HFF-Myc (cell line): ENCODE results near the gene KRTAP4-9.
"Not testable (repeated sequence)": the region's sequence is repeated elsewhere in the genome, so short reads cannot be mapped to it uniquely, and the experiment has no call there.

Experiments used
- DNase-seq: peaks from one replicate; pipeline ENCODE4 v3.0.0-alpha.2; 2011; ENCODE audit warnings: low read depth; ENCODE audit errors: extremely low read depth
- H3K4me3 ChIP-seq: replicated peaks from 2 replicates; pipeline ENCODE4 v1.5.1; 2011; ENCODE audit warnings: low read depth, mild to moderate bottlenecking, control low read depth, low read length
- TF ChIP-seq, protein P1 (sequence below): IDR thresholded peaks from 2 replicates; pipeline ENCODE4 v1.5.1; 2012; ENCODE audit warnings: mild to moderate bottlenecking, low read depth, low read length, control low read depth; ENCODE audit errors: missing control alignments

The KRTAP4-9 gene

GRCh38 chr17:41076788-41077187 lies 28.4 kb upstream of the KRTAP4-9 start:
- TF ChIP-seq, protein P1, sequence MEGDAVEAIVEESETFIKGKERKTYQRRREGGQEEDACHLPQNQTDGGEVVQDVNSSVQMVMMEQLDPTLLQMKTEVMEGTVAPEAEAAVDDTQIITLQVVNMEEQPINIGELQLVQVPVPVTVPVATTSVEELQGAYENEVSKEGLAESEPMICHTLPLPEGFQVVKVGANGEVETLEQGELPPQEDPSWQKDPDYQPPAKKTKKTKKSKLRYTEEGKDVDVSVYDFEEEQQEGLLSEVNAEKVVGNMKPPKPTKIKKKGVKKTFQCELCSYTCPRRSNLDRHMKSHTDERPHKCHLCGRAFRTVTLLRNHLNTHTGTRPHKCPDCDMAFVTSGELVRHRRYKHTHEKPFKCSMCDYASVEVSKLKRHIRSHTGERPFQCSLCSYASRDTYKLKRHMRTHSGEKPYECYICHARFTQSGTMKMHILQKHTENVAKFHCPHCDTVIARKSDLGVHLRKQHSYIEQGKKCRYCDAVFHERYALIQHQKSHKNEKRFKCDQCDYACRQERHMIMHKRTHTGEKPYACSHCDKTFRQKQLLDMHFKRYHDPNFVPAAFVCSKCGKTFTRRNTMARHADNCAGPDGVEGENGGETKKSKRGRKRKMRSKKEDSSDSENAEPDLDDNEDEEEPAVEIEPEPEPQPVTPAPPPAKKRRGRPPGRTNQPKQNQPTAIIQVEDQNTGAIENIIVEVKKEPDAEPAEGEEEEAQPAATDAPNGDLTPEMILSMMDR = no peak
- no peak for DNase-seq
- H3K4me3 ChIP-seq = no peak overlapping the region

DNA sequence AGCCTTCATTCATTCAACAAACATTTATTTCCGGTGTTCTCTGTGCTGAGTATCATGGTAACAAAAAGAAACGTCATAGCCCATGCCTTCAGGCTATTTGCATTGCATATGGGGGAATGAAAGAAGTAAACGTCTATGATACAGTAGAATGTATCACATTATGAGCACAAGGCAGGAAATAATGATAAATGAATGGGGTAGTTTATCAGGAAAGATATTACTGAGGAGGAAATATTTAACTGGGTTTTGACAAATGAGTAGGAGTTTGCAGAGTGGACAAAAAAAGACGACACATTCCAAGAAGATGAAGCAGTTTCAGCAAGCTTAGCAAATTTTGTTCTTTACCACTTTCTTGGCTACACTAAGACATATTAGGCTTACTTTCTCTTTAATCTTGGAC lies 22.6 kb upstream of the KRTAP4-9 start:
- no peak overlapping the region for H3K4me3 ChIP-seq
- no peak for DNase-seq
- TF ChIP-seq, protein P1 = no peak

DNA sequence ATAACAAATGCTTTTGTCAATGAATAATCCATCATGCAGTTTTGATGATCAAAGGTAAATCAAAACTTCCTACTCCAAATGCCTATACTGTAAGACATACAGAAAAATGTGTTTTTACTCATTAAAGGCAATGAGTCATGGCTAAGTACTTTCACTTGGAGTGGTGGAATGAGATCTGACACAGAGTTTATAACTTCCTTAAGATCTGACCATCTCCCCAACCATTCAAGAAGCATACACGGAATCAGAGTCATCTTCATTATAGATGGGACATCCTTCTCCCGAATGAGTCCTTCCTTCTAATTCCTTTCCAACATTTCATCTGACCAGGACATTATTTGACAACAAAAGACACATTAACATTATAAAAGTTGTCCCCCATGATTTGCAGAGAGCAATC lies 21.8 kb upstream of the KRTAP4-9 start:
- not testable (repeated sequence) for DNase-seq, H3K4me3 ChIP-seq

GRCh38 chr17:41084100-41084856 lies 20.9 kb upstream of the KRTAP4-9 start, which contains the start of gene KRTAP4-7:
Gene KRTAP4-7, plus strand, starts transcription at chr17:41084150. Its CDS starts 57 bp downstream, at chr17:41084207.
- not testable (repeated sequence) for H3K4me3 ChIP-seq, DNase-seq

DNA sequence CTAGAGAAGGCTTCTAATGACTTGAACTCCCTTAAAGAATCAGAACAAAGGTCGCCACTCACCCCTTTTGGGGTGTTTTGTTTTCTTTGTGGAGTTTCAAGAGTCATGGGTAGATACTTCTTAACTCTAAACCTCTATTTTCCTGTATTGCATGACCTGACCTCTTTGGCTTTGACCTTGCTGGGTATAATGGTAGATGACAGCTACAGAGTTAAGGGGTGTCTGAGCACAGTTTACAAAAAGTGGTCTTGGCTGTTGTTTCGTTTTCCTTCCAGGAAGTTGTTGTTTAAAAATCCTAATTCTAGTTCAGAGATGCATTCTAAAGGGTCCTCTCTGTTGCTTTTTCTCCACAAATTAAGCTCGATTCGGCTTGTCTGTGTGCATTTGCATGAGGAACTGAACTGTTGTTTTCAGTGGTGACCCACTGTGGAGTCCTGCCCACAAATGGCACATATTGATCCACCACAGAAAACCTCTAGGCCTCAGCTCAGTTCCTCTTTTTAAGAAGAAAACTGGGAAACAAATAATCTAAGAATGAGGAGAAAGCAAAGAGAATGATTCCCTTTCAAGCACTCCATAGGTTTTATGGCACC lies 16.3 kb upstream of the KRTAP4-9 start:
- H3K4me3 ChIP-seq, DNase-seq: not testable (repeated sequence)

GRCh38 chr17:41096055-41096454 lies 9.1 kb upstream of the KRTAP4-9 start:
- DNase-seq = no peak
- TF ChIP-seq, protein P1 = no peak
- no peak overlapping the region for H3K4me3 ChIP-seq

DNA sequence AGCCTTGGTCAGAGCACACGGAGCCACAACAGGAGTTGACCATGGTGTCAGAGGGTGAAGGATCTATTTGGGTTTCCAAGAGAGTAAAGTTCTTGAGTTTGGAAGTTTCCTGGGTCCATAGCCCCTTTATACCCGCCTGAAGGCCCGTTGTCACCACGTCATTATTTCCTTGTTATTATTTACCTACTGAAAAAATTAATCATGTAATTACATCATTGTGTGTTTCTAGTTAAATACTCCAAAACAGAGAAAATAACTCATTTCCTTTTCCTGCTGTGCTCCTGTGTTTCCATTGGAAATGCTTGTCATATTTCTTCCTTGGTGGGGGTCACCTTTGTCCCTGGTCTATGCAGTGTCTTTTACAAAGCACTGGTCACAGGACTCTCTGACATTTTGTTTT lies 7.1 kb upstream of the KRTAP4-9 start, which contains the start of gene KRTAP4-8:
Gene KRTAP4-8, minus strand, starts transcription at position 101 of the 400 bp plus-strand sequence. Its CDS starts 58 bp downstream, at position 43.
- DNase-seq = no peak
- no peak within 1 kb of the TSS for H3K4me3 ChIP-seq
- TF ChIP-seq, protein P1 = no peak

DNA sequence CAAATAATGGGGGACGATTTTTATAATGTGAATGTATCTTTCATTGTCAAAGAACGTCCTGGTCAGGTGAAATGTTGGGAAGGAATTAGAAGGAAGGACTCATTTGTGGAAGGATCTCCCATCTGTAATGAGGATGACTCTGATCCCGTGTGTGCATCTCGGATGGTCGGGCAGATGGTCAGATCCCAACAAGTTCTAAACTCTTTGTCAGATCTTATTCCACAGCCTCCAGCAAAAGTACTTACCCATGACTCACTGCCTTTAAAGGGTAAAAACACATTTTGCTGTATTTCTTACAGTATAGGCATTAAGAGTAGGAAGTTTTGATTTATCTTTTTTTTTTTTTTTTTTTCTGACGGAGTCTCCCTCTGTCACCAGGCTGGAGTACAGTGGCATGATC lies 6.7 kb upstream of the KRTAP4-9 start:
- TF ChIP-seq, protein P1 = no peak
- H3K4me3 ChIP-seq = no peak overlapping the region
- peak; percentile 80 for DNase-seq

DNA sequence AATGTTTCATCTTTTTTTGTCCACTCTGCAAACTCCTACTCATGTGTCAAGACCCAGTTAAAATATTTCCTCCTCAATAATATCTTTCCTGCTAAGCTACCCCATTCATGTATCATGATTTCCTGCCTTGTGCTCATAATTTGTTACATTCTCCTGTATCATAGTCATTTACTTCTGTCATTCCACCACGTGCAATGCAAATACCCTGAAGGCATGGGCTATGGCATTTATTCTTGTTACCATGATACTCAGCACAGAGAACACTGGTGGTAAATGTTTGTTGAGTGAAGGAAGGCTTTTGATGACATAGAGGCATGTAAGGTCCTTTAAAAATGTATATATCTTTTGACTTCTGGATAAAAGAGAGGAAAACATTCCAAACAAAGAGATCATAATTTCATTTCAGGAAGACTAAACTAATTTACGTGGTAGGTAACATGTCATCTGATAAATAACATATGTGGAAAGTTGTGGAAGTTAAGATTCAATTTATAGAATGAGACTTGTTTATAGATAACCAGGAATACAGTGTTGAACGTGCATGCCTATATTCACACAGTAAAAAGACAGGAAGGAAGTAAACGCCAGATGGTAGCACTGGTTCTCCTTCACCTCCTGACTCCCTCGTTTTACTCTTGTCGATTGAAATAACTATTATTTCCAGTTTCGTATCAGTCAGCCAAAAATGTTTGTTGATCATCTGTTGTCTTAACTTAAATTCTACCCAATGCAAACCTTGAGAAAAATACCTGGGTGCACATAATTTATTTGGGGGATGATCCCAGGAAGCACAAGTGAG lies 5.3 kb upstream of the KRTAP4-9 start:
- H3K4me3 ChIP-seq = not testable (repeated sequence)
- DNase-seq = peak; percentile 95
